ENCODE data around the gene LRRC47. TPM values are rescaled to one million over a fixed set of nuclear protein-coding genes. Genes with fewer than 3 reads are reported as not detected.

LRRC47 gene
- total and polyA plus RNA-seq, 2 of the 13 experiments (the other 11 are each of a cell fraction or from before 2014, with no cell fraction given): 18.3 to 52.5 TPM

DNA sequence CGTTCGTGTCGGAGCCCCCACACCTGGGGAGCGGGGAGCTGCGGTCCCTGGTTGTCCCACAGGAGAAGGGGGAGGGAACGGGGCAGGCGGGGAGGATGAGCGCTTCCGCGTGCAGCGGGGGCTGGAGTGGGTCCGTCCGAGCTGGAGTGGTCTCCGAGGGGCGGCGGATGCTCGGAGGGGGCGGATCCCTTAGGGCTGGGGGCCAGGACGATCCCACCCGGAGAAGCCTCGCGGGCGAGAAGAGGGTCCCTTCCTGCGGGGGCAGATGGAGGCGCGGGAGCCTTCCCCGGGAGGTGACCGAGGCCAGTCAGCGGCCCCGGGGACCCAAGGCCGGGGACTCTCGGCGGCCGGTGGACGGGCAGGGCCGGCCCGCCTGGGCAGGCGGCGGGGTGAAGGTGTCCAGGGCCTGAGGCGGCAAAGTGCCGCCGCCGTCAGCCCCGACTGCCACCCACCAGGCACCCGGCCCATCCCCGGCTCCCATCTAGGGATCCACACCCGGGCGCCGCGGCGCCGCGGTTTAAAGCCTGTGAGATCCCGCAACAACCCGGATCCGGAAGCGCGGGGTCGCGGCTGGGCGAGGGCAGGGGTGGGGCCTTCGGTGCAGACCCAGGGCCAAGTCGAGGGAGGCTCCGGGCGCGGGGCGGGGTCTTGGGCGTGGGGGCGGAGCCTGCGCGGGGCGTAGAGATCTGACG, 49.3 kb downstream of the LRRC47 start (continued):
- no peak for TF ChIP-seq SP1 (IDR thresholded peaks at IDR 0.05)
- TF ChIP-seq SP1 (CRISPR knock-in tag; IDR thresholded peaks at IDR 0.05): peak; percentile 43; the same call in 1 of the 2 replicates
- TF ChIP-seq SMAD3 (CRISPR knock-in tag; IDR thresholded peaks at IDR 0.05): no peak
- TF ChIP-seq ZNF367 (CRISPR knock-in tag; IDR thresholded peaks at IDR 0.05; ENCODE audit: borderline replicate concordance): no peak
- no peak for TF ChIP-seq CCDC6 (CRISPR knock-in tag; IDR thresholded peaks at IDR 0.05)
- no peak for TF ChIP-seq FOXO4 (CRISPR knock-in tag; conservative IDR thresholded peaks at IDR 0.05)
- TF ChIP-seq ZNF770 (CRISPR knock-in tag; IDR thresholded peaks at IDR 0.05): no peak
- TF ChIP-seq ZNF30 (CRISPR knock-in tag; IDR thresholded peaks at IDR 0.05): no peak
- peak; percentile 55; the same call in 1 of the 2 replicates for TF ChIP-seq MAZ (IDR thresholded peaks at IDR 0.05; ENCODE audit: borderline replicate concordance, low read depth, low read length)
- peak; percentile 45; the same call in 1 of the 2 replicates for TF ChIP-seq MAZ (CRISPR knock-in tag; IDR thresholded peaks at IDR 0.05; ENCODE audit: low read depth)
- peak; percentile 51 for TF ChIP-seq YY1 (IDR thresholded peaks at IDR 0.05; ENCODE audit: insufficient read depth, insufficient replicate concordance, low read depth, low read length)
- no peak for TF ChIP-seq ATF1 (CRISPR knock-in tag; IDR thresholded peaks at IDR 0.05)
- TF ChIP-seq ATF7-NPFF (CRISPR knock-in tag; IDR thresholded peaks at IDR 0.05; ENCODE audit: low read depth): no peak
- peak; percentile 83; the same call in 1 of the 2 replicates for TF ChIP-seq RBFOX2 (IDR thresholded peaks at IDR 0.05; ENCODE audit: low read depth, low read length)
- TF ChIP-seq MBD4 (IDR thresholded peaks at IDR 0.05; ENCODE audit: borderline replicate concordance, low read length): no peak
- TF ChIP-seq REL (CRISPR knock-in tag; conservative IDR thresholded peaks at IDR 0.05): no peak
- no peak for TF ChIP-seq NFRKB (IDR thresholded peaks at IDR 0.05)
- TF ChIP-seq, protein P1, sequence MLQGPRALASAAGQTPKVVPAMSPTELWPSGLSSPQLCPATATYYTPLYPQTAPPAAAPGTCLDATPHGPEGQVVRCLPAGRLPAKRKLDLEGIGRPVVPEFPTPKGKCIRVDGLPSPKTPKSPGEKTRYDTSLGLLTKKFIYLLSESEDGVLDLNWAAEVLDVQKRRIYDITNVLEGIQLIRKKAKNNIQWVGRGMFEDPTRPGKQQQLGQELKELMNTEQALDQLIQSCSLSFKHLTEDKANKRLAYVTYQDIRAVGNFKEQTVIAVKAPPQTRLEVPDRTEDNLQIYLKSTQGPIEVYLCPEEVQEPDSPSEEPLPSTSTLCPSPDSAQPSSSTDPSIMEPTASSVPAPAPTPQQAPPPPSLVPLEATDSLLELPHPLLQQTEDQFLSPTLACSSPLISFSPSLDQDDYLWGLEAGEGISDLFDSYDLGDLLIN (CRISPR knock-in tag; IDR thresholded peaks at IDR 0.05; ENCODE audit: borderline replicate concordance): no peak
- TF ChIP-seq TEAD3 (CRISPR knock-in tag; optimal IDR thresholded peaks at IDR 0.05; ENCODE audit: borderline replicate concordance): no peak
- TF ChIP-seq KDM5A (IDR thresholded peaks at IDR 0.05; ENCODE audit: borderline replicate concordance, low read length): peak; percentile 44
- peak; percentile 67; the same call in 1 of the 2 replicates for TF ChIP-seq SIN3B (IDR thresholded peaks at IDR 0.05; ENCODE audit: low read length)
- TF ChIP-seq ZFX (CRISPR knock-in tag; IDR thresholded peaks at IDR 0.05; ENCODE audit: low read depth): peak; percentile 65
- no peak for TF ChIP-seq ZMYM3 (CRISPR knock-in tag; IDR thresholded peaks at IDR 0.05)
- TF ChIP-seq, protein P2, sequence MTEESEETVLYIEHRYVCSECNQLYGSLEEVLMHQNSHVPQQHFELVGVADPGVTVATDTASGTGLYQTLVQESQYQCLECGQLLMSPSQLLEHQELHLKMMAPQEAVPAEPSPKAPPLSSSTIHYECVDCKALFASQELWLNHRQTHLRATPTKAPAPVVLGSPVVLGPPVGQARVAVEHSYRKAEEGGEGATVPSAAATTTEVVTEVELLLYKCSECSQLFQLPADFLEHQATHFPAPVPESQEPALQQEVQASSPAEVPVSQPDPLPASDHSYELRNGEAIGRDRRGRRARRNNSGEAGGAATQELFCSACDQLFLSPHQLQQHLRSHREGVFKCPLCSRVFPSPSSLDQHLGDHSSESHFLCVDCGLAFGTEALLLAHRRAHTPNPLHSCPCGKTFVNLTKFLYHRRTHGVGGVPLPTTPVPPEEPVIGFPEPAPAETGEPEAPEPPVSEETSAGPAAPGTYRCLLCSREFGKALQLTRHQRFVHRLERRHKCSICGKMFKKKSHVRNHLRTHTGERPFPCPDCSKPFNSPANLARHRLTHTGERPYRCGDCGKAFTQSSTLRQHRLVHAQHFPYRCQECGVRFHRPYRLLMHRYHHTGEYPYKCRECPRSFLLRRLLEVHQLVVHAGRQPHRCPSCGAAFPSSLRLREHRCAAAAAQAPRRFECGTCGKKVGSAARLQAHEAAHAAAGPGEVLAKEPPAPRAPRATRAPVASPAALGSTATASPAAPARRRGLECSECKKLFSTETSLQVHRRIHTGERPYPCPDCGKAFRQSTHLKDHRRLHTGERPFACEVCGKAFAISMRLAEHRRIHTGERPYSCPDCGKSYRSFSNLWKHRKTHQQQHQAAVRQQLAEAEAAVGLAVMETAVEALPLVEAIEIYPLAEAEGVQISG (CRISPR knock-in tag; IDR thresholded peaks at IDR 0.05): peak; percentile 79
- TF ChIP-seq KAT8 (CRISPR knock-in tag; IDR thresholded peaks at IDR 0.05): peak; percentile 67
